HG02870 (cell line): ENCODE measurements around the gene DPPA2.

ENCODE experiments used
- ATAC-seq: cut with Tn5 transposase; IDR thresholded peaks from one replicate; pipeline ENCODE4 v1.9.1; 2021; ENCODE audit warnings: mild to moderate bottlenecking, moderate library complexity; ENCODE audit not compliant: unreplicated experiment

DPPA2 gene

GRCh38 chr3:109325657-109326056 is 9.3 kb upstream of the DPPA2 start:
- ATAC-seq, result no peak

DNA sequence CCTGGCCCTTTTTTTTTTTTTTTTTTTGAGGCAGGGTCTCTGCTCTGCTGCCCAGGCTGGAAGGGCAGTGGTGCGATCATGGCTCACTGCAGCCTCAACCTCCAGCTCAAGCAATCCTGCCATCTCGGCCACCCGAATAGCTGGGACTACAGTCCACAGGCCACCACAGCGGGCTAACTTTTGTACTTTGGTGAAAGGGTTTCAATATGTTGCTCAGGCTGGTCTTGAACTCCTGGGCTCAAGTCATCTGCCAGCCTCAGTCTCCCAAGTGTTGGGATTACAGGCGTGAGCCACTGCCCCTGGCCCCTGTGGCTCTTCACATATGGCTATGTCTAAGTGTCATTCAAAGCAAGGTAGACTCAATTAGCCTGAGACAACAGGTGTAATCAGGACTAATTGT is 8.8 kb upstream of the DPPA2 start:
- ATAC-seq, result no peak

- ATAC-seq, result no peak
These were observed 3.3 kb downstream of the DPPA2 start for GRCh38 chr3:109313061-109313460.

- no peak for ATAC-seq
These were observed 18.8 kb downstream of the DPPA2 start for GRCh38 chr3:109297496-109297895.

DNA sequence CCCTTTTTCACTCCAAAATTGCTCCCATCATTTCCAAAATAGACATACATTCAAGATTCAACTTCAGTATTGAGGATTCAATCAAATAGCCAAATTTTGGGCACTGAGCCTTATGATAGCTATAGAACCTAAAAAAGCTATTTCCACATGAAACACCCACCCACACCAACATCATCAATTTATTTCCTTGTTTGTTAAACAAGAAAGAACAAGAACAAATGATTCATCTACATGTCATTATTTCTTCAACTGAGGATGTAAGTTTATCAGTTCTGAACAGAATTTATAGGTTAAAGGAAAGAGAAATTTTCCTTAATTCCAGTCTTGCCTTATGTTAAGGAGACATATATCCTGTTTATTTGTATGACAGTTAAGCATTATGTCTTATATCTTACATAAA is 32.2 kb downstream of the DPPA2 start:
- no peak for ATAC-seq

- no peak for ATAC-seq
These were observed 37.8 kb downstream of the DPPA2 start for GRCh38 chr3:109278546-109278945.

GRCh38 chr3:109278141-109278540 is 38.2 kb downstream of the DPPA2 start:
- ATAC-seq, result no peak

GRCh38 chr3:109275702-109276293 is 40.5 kb downstream of the DPPA2 start:
- ATAC-seq, result no peak

- ATAC-seq, result no peak
These were observed 45.5 kb downstream of the DPPA2 start for GRCh38 chr3:109270779-109271178.

- no peak for ATAC-seq
These were observed 46.6 kb downstream of the DPPA2 start for GRCh38 chr3:109269577-109270275.

GRCh38 chr3:109268181-109268580 is 48.1 kb downstream of the DPPA2 start:
- ATAC-seq, result no peak

DNA sequence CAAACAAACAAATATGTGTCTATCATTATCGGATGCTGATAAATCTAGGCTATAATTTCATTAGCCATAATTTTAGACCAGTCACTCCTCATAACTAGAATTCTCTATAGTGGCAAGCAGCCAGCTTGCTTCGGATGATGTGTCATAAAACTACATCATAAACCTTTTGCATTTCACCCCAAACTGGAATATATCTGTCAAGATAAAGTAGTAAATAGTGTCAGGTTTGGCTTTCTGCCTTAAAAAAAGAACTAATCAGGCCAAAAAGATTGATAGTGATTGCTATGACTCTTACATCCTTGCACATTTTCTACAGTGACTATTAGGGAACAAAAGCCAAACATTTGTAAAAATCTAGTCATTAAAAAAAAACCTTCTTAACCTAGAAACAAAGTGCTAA is 51.0 kb downstream of the DPPA2 start:
- ATAC-seq, result no peak

- ATAC-seq, result no peak
These were observed 59.0 kb downstream of the DPPA2 start for GRCh38 chr3:109257269-109257668.

DNA sequence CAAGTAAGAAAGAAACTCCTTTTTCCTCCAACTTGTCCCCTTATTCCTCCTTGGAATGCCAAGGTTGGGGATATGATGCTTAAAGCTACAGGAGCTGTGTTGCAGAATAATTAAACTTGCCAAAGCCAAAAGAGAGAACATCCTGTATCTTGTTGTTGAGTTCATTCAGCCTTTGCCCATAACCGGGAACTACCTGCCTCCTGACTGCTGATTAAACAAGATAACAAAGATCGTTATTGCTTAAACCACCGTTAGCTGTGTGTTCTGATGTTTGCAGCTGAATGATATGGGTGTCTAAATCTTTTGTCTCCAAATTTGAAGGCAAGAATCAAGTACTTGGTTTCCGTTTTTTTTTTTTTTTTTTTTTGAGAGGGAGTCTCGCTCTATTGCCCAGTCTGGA is 61.5 kb downstream of the DPPA2 start:
- no peak for ATAC-seq

GRCh38 chr3:109252641-109253040 is 63.7 kb downstream of the DPPA2 start:
- ATAC-seq, result no peak
